GM19452 (cell line): Measurements from ENCODE around the gene CCNL1.
A peak's percentile ranks its signal among the peaks of the same experiment; 100 is the strongest.

Source experiments
- ATAC-seq: cut with Tn5 transposase; IDR thresholded peaks from one replicate; pipeline ENCODE4 v1.9.1; 2021; ENCODE audit not compliant: unreplicated experiment

The CCNL1 gene

DNA sequence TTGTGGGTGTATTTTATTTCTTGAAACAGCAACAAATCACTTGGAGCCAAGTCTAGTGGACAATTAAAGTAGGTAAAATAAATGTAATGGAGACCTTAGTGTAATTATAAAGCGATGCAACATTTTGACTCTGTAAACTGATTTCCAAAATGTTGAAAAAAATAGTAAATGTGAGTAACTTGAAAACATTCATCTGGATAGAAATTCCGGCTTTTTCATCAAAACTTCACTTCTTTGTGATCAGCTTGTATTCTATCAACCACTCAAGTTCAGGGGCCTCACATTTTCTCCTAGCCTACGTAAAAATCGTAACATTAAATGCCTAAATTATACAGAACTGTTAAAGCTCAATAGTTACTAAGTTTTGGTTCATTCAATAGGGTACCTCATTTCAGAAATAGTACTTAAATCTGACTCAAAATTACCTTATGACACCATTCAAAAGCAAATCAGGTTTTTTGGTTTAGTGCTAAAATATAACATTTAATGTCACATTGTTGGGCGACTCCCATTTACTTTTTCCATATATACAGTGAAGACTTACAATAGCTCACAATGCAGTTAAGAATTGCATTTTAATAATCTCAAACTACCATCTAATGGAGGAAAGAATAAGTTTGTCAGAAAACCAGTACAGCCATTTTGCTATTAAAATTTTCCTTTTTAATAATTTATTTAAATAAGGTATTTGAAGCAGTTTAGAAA is 12.7 kb downstream of the CCNL1 start:
- ATAC-seq: no peak

- no peak for ATAC-seq
These were observed 14.2 kb downstream of the CCNL1 start for GRCh38 chr3:157145606-157146322.

DNA sequence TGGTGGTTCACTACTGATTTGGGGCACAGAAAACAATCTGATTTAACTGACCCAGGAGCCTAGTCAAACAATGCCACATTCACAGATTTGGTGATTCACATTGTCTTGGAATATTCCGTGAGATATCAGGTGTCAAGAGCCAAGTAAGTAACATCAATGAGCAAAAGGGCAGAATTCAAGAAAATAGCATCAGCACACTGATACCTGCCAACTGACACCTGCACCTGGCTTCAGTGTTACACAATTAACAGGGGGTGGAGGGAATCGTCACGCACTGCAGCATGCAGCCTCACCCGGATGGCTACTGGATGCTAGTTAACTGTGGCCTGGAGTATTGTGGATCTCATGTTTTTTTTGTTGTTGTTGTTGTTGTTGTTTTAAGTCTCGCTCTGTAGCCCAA is 17.6 kb downstream of the CCNL1 start:
- no peak for ATAC-seq

DNA sequence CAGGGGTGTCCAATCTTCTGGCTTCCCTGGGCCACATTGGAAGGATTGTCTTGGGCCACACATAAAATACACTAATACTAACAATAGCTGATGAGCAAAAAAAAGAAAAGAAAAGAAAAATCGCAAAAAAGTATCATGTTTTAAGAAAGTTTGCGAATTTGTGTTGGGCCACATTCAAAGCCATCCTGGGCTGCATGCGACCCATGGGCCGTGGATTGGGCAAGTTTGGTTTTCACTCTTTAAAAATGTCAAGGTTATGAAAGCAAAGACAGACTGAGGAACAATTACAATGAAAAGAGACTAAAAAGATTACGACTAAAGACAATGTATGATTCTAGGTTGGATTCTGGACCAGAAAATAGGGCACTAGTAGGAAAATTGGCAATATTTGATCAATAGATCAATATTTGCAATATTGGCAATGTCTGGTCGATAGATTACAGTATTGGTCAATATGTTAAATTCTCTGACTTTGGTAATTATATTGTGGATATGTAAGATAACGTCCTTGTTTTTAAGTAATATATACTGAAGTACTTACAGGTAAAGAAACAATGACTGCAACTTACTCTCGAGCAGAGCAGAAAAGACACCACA is 19.9 kb downstream of the CCNL1 start:
- ATAC-seq: no peak

GRCh38 chr3:157136647-157137387 is 23.1 kb downstream of the CCNL1 start:
- peak; percentile 9 for ATAC-seq

DNA sequence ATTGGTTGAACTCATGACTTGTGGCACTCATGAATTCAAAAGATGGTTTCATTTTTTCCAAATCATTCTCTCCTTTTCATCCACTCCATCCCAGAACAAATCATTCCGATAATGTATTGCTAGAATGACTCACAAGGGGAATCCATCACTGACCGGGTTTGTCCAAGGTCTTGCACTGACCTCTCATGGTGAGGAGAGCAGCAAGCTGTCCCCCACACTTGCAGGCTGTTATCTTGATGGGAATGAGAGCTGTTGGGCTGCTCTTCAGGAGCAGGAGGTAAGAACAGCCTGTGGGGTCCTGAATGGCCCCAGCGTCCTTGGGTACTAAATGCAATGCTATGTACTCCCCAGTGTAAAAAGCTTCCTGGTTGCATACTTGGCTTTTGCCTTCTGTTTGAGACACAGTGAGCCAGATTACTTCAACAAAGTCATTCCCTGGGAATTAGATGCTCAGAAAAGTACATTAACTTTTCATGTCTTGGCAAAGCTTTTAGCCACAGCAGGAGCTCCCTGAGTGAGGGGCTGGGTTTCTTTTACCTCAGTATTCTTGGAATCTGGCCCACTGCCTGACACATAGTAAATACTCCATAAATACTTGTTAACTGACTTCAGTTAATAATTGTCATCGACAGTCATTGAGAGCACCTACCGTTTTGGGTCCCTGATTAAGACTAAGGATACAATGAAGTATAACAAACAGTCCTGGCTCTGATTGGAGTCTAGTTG is 24.1 kb downstream of the CCNL1 start:
- ATAC-seq: no peak

DNA sequence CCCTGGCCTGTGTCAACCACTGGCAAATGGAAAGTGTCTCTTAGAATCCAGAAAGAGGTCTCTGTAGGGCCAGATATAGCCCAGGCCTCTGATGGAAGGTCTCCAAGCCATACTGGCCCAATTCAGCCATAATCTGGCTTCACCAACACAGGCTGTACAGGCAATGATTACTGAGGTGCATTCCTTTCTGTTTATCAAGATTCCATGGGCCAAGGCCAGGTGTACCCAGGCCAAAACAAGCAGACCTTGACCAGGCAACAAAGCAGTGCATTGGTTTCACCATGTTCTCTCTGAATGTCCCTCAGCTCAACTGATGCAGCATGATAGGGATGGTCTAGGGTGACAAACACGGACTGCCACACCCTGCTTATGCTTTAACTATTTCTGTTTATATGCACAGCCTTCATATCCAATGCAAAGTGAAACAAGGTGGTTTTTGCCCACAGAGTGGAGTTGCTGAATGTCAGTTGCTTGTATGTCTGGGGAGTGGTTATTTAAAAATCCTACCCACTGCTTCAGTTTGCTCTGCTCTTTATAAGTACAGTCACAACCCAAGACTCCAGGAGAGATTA is 25.2 kb downstream of the CCNL1 start:
- no peak for ATAC-seq

- no peak for ATAC-seq
These were observed 26.3 kb downstream of the CCNL1 start for GRCh38 chr3:157133434-157134320.

GRCh38 chr3:157132936-157133335 is 27.0 kb downstream of the CCNL1 start:
- no peak for ATAC-seq

- ATAC-seq: no peak
These were observed 27.6 kb downstream of the CCNL1 start for GRCh38 chr3:157132341-157132740.

- no peak for ATAC-seq
These were observed 28.1 kb downstream of the CCNL1 start for GRCh38 chr3:157131861-157132260.

DNA sequence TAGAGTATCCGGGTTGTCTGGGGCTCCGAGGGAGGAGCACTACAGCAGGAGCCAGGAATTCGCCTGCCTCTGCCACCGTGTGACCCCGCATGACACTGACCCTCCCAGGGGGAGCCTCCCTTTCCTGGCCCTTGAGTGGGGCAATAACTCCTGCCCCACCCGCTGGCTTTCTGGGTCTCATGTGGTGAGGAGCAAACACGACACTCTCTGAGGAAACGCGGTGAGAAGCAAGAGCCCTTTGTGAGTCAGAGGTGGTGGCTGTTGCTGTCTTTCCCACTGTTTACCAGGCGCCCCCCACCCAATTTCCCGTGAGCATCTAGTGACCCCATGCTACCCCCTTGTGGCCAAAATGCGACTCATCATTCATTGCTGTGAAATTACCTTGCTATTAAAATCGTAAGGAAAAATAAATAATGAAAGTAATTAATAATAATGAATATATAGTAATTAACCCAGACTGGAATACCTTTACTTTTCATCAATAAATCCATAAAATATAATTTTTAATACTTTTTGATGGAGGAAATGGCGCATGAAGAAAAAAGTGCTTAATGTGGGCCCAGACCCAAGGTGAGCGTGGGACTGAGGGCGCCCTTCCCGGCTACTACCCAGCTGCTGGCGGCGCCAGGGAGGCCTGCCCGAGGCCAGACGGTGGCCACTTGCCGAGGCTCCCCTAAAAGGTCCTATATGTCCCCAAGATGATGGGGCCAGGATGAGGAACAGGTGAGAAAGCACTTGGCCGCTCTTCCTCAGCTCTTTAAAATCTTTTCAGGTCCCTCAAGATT is 29.3 kb downstream of the CCNL1 start:
- no peak for ATAC-seq

GRCh38 chr3:157129803-157130466 is 30.0 kb downstream of the CCNL1 start:
- ATAC-seq: no peak

GRCh38 chr3:157128771-157129681 is 30.9 kb downstream of the CCNL1 start:
- no peak for ATAC-seq

GRCh38 chr3:157127831-157128767 is 31.8 kb downstream of the CCNL1 start:
- no peak for ATAC-seq

- no peak for ATAC-seq
These were observed 32.7 kb downstream of the CCNL1 start for GRCh38 chr3:157127268-157127667.
